GM19452 (cell line): ENCODE data around the gene BNC2.
"Not testable (repeated sequence)": the region's sequence is repeated elsewhere in the genome, so short reads cannot be mapped to it uniquely, and the experiment has no call there.

Experiments used
- ATAC-seq: cut with Tn5 transposase; IDR thresholded peaks from one replicate; pipeline ENCODE4 v1.9.1; 2021; ENCODE audit not compliant: unreplicated experiment

BNC2 gene

GRCh38 chr9:16516891-16517290, 353.6 kb downstream of the BNC2 start:
- no peak for ATAC-seq

GRCh38 chr9:16515879-16516301, 354.6 kb downstream of the BNC2 start:
- no peak for ATAC-seq

- ATAC-seq: no peak
Measured at GRCh38 chr9:16515207-16515606, 355.3 kb downstream of the BNC2 start.

- no peak for ATAC-seq
Measured at GRCh38 chr9:16514131-16514530, 356.3 kb downstream of the BNC2 start.

GRCh38 chr9:16512281-16512680, 358.2 kb downstream of the BNC2 start:
- ATAC-seq: no peak

- no peak for ATAC-seq
Measured at GRCh38 chr9:16510482-16510881, 360.0 kb downstream of the BNC2 start.

- ATAC-seq: no peak
Measured at GRCh38 chr9:16509997-16510396, 360.5 kb downstream of the BNC2 start.

GRCh38 chr9:16505199-16505598, 365.3 kb downstream of the BNC2 start:
- no peak for ATAC-seq

- ATAC-seq: no peak
Measured at GRCh38 chr9:16501726-16502125, 368.7 kb downstream of the BNC2 start.

- no peak for ATAC-seq
Measured at GRCh38 chr9:16501141-16501540, 369.3 kb downstream of the BNC2 start.

GRCh38 chr9:16500386-16500785, 370.1 kb downstream of the BNC2 start:
- ATAC-seq: no peak

- ATAC-seq: no peak
Measured at GRCh38 chr9:16499892-16500291, 370.6 kb downstream of the BNC2 start.

GRCh38 chr9:16496908-16497307, 373.6 kb downstream of the BNC2 start:
- ATAC-seq: no peak

GRCh38 chr9:16487915-16488314, 382.6 kb downstream of the BNC2 start:
- ATAC-seq: no peak

- ATAC-seq: no peak
Measured at GRCh38 chr9:16485575-16486321, 384.7 kb downstream of the BNC2 start.

GRCh38 chr9:16485160-16485559, 385.3 kb downstream of the BNC2 start:
- ATAC-seq: no peak

GRCh38 chr9:16484744-16485143, 385.7 kb downstream of the BNC2 start:
- no peak for ATAC-seq

GRCh38 chr9:16484180-16484579, 386.3 kb downstream of the BNC2 start:
- no peak for ATAC-seq

- no peak for ATAC-seq
Measured at GRCh38 chr9:16482764-16483163, 387.7 kb downstream of the BNC2 start.

GRCh38 chr9:16480584-16480983, 389.9 kb downstream of the BNC2 start:
- not testable (repeated sequence) for ATAC-seq

GRCh38 chr9:16475996-16476395, 394.5 kb downstream of the BNC2 start:
- no peak for ATAC-seq

GRCh38 chr9:16475257-16475656, 395.2 kb downstream of the BNC2 start:
- no peak for ATAC-seq

- ATAC-seq: no peak
Measured at GRCh38 chr9:16469184-16469583, 401.3 kb downstream of the BNC2 start.
